AG09319 (cell line): ENCODE measurements around the gene PCSK6.

Source experiments
- DNase-seq: peaks from one replicate; pipeline ENCODE4 v3.0.0-alpha.2; 2010; ENCODE audit warnings: low read depth; ENCODE audit errors: extremely low read depth
- CTCF ChIP-seq: IDR thresholded peaks from 2 replicates; pipeline ENCODE4 v1.5.1; 2011; ENCODE audit warnings: low read depth, mild to moderate bottlenecking, inconsistent platforms, low read length, moderate library complexity

The PCSK6 gene

DNA sequence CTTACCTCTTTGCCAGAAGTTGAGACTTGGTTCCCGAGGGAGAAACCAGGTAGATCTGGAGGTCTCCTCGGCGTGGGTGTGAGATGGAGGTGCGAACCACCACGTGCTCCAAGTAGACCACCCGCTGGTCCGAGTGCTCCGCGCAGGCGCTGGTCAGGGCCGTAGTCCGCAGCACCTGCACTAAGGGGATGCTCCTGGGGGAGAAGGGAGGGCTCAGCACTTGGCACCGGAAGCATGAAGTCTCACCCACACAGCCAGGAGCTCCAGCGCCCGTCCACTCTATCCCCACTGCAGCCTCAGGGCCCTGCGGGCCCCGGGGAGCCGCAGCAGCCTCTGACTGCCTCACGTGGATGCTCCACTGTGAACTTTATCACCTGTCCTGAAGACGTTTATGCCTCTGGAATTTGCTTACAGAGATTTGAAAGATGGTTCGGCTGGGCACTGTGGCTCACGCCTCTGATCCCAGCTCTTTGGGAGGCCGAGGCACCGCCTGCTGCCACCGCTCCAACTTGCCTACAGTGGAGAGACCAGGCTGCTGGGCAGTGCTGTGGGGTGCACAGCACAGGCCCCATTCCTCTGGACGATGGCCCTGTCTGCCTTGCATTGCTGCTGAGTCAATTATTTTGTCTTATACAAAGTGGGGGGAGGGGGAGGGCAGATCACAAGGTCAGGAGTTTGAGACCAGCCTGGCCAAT, 119.0 kb downstream of the PCSK6 start:
- no peak for TF ChIP-seq CTCF

GRCh38 chr15:101369676-101370075, 119.8 kb downstream of the PCSK6 start:
- no peak for DNase-seq

More for the DNA sequence above, 119.0 kb downstream of the PCSK6 start:
- DNase-seq: no peak

GRCh38 chr15:101368861-101369642, 120.5 kb downstream of the PCSK6 start:
- DNase-seq: no peak
- TF ChIP-seq CTCF: no peak

More at GRCh38 chr15:101369676-101370075, 119.8 kb downstream of the PCSK6 start:
- TF ChIP-seq CTCF: no peak

- no peak for TF ChIP-seq CTCF
- no peak for DNase-seq
Observed at GRCh38 chr15:101368086-101368780, 121.3 kb downstream of the PCSK6 start.

DNA sequence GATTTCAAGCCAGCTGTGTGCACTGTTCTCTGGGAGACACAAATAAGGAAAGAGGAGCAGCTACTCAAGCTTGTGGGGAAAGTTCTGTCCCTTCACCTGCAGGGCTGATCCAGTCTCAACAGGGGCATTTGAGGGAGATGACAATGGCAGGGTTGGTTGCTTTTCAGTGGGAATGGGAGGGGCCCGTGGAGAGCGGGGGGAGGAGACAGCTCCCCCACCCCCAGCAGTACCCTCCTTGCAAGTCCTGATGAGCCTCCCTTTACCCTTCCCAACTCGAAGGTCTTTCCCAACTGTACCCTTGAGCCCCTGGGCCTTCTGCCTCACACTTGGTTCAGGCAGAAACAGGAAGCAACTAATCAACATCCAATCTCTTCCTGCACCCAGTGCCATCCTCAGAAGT, 122.7 kb downstream of the PCSK6 start:
- DNase-seq: no peak
- TF ChIP-seq CTCF: no peak

DNA sequence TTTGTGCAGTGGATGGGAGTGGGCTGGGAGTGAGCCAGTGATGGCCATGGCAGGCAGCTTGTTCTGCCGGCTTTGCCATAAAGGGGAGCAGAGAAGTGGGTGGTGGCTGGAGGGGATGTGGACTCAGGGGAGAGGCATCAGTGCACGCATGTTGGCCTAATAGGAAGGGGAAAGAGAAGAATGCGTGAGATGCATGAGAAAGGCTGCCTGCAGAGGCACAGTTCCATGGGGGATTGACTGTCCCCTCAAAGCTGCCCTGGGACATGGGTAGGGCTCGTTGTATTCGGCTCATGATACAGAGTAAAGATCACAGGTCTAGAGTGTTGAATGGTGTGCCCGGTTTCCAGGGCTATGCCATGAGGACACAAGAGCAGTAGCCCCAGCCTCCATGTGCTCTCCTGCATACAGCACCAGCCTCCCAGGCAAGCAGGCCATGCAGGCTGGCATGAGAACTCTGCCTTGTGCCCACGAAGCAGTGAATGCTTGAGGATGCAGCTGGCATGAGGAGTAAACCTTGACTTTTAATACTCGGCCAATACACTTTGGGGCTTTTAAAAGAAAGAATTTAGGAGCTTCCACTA, 126.4 kb downstream of the PCSK6 start:
- no peak for DNase-seq
- TF ChIP-seq CTCF: no peak

DNA sequence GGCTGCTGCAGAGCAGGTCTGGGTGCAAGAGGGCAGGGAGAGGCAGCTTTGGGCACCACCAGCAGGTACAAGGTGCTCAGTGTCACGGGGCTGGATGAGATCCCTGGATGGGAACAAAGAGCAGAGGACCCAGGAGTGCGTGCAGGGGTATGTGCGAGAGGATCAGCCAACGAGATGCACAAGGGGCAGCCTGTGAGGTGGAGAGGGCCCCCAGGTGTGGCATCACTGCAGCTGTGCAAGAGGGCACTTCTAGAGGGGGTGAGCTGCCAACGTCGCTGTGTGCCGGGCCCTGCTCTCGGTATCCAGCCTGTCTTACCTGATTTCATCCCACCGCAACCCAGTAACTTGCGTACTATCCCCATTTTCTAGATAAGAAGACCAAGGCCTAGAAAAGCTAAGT, 127.1 kb downstream of the PCSK6 start:
- DNase-seq: no peak
- no peak for TF ChIP-seq CTCF
